AG04449 (cell line): ENCODE data around the gene EFNA5.

ENCODE experiments used
- CTCF ChIA-PET: fragments of 350-600 bp; formaldehyde crosslinking; extraction: SDS; loops from one replicate; lab custom pipeline; 2021; ENCODE audit warnings: antibody characterized with exemption; lab: Yijun Ruan, JAX
- POLR2A ChIA-PET: fragments of 400-600, 350-600 bp; formaldehyde crosslinking; extraction: SDS; loops from one replicate; lab custom pipeline; 2020; ENCODE audit warnings: antibody characterized with exemption, inconsistent platforms; lab: Yijun Ruan, JAX
- DNase-seq: peaks from one replicate; pipeline ENCODE4 v3.0.0-alpha.2; 2010; ENCODE audit warnings: low read depth, low spot score
- H3K4me3 ChIP-seq: 2 replicates; pipeline ENCODE4 v1.5.1; 2011; ENCODE audit warnings: low read depth, mild to moderate bottlenecking, control low read depth, low read length
- CTCF ChIP-seq: IDR thresholded peaks from one replicate; pipeline ENCODE4 v1.5.1; 2011; ENCODE audit warnings: mild to moderate bottlenecking, moderate library complexity, low read length, control low read depth, inconsistent platforms; ENCODE audit not compliant: insufficient read depth; ENCODE audit errors: missing control alignments

EFNA5 gene

GRCh38 chr5:107592515-107592914, 78.2 kb downstream of the EFNA5 start:
- no peak for DNase-seq
- no peak overlapping the region for H3K4me3 ChIP-seq
- TF ChIP-seq CTCF: no peak
- POLR2A ChIA-PET: no interaction called here
- CTCF ChIA-PET: interaction anchor here (1.6 kb wide), 1 partner anchor 20 kb away, joined by 4 read pairs; no protein-coding TSS in a partner anchor

- TF ChIP-seq CTCF: no peak
- ChIA-PET POLR2A (no interaction called here), CTCF (interaction anchor here (3.0 kb wide), 1 partner anchor 19 kb away, joined by 11 read pairs; no protein-coding TSS in a partner anchor)
- DNase-seq: no peak
- H3K4me3 ChIP-seq: no peak overlapping the region
These were observed 80.1 kb downstream of the EFNA5 start for GRCh38 chr5:107590686-107591085.

- TF ChIP-seq CTCF: no peak
- POLR2A ChIA-PET: no interaction called here
- H3K4me3 ChIP-seq: no peak overlapping the region
- CTCF ChIA-PET: interaction anchor here (3.0 kb wide), 1 partner anchor 18 kb away, joined by 11 read pairs; no protein-coding TSS in a partner anchor
- DNase-seq: no peak
These were observed 81.1 kb downstream of the EFNA5 start for GRCh38 chr5:107589520-107590193.

GRCh38 chr5:107582625-107583024, 88.1 kb downstream of the EFNA5 start:
- no peak overlapping the region for H3K4me3 ChIP-seq
- DNase-seq: no peak
- no peak for TF ChIP-seq CTCF
- CTCF ChIA-PET: interaction anchor here (5.9 kb wide), 1 partner anchor 11 kb away, joined by 43 read pairs; no protein-coding TSS in a partner anchor
- POLR2A ChIA-PET: no interaction called here

GRCh38 chr5:107580889-107581820, 89.6 kb downstream of the EFNA5 start:
- ChIA-PET POLR2A (no interaction called here), CTCF (interaction anchor here (1.6 to 5.9 kb wide), 2 partner anchors 9 to 10 kb away, joined by 10 to 43 read pairs; no protein-coding TSS in a partner anchor)
- no peak for TF ChIP-seq CTCF

More at GRCh38 chr5:107580889-107581820, 89.6 kb downstream of the EFNA5 start:
- H3K4me3 ChIP-seq: no peak overlapping the region
- no peak for DNase-seq
